HG03442 (cell line): ENCODE measurements around the gene ELMO2.
A peak's percentile ranks its signal among the peaks of the same experiment; 100 is the strongest.

Experiments used
- ATAC-seq: cut with Tn5 transposase; IDR thresholded peaks from one replicate; pipeline ENCODE4 v1.9.1; 2021; ENCODE audit warnings: mild to moderate bottlenecking, moderate library complexity; ENCODE audit not compliant: unreplicated experiment

ELMO2 gene

GRCh38 chr20:46406200-46406985 is at the start of gene ELMO2:
TSS of gene ELMO2 (minus strand) at chr20:46406615. CDS start at chr20:46394482, 12,133 bp downstream.
- ATAC-seq: peak; percentile 80

GRCh38 chr20:46455729-46456128 is 49.3 kb upstream of the ELMO2 start:
- ATAC-seq: no peak

- no peak for ATAC-seq
Observed at GRCh38 chr20:46446851-46447250, 40.4 kb upstream of the ELMO2 start.

- no peak for ATAC-seq
Observed at GRCh38 chr20:46439837-46440236, 33.4 kb upstream of the ELMO2 start.

- no peak for ATAC-seq
Observed at GRCh38 chr20:46438156-46438750, 31.8 kb upstream of the ELMO2 start.

GRCh38 chr20:46435146-46435545 is 28.7 kb upstream of the ELMO2 start:
- ATAC-seq: no peak

- no peak for ATAC-seq
Observed at GRCh38 chr20:46434597-46434996, 28.2 kb upstream of the ELMO2 start.

- no peak for ATAC-seq
Observed at GRCh38 chr20:46433051-46433450, 26.6 kb upstream of the ELMO2 start.

GRCh38 chr20:46430921-46431712 is 24.7 kb upstream of the ELMO2 start:
- no peak for ATAC-seq

GRCh38 chr20:46427384-46427783 is 21.0 kb upstream of the ELMO2 start:
- ATAC-seq: no peak

GRCh38 chr20:46423882-46424482 is 17.6 kb upstream of the ELMO2 start:
- no peak for ATAC-seq

GRCh38 chr20:46423342-46423741 is 16.9 kb upstream of the ELMO2 start:
- no peak for ATAC-seq

GRCh38 chr20:46420878-46421277 is 14.5 kb upstream of the ELMO2 start:
- no peak for ATAC-seq

- ATAC-seq: no peak
Observed at GRCh38 chr20:46419882-46420281, 13.5 kb upstream of the ELMO2 start.

GRCh38 chr20:46416839-46417238 is 10.4 kb upstream of the ELMO2 start:
- no peak for ATAC-seq

GRCh38 chr20:46416421-46416820 is 10.0 kb upstream of the ELMO2 start:
- no peak for ATAC-seq

- no peak for ATAC-seq
Observed at GRCh38 chr20:46415773-46416172, 9.4 kb upstream of the ELMO2 start.

GRCh38 chr20:46414608-46415007 is 8.2 kb upstream of the ELMO2 start:
- no peak for ATAC-seq

GRCh38 chr20:46411637-46412036 is 5.2 kb upstream of the ELMO2 start:
- no peak for ATAC-seq

- no peak for ATAC-seq
Observed at GRCh38 chr20:46408281-46408731, 1.9 kb upstream of the ELMO2 start.

- ATAC-seq: no peak
Observed at GRCh38 chr20:46407671-46407996, 1.2 kb upstream of the ELMO2 start.
